Measurements from ENCODE around the gene GPRC5B.

GRCh38 chr16:19879241-19879792 lies 5.3 kb downstream of the GPRC5B start:
- TF ChIP-seq CTCF (IDR thresholded peaks at IDR 0.05; ENCODE audit: low read length) (no peak), EZH2phosphoT487 (IDR thresholded peaks at IDR 0.05; ENCODE audit: low read length) (no peak)
